Measurements from ENCODE around the gene TCF19. TPM values are rescaled to one million over a fixed set of nuclear protein-coding genes. Genes with fewer than 3 reads are reported as not detected.
"Not testable (repeated sequence)": the region's sequence is repeated elsewhere in the genome, so short reads cannot be mapped to it uniquely, and the experiment has no call there.

Gene TCF19
- total RNA-seq, 2 experiments from 2014 or later: 86.3 to 86.7 TPM

DNA sequence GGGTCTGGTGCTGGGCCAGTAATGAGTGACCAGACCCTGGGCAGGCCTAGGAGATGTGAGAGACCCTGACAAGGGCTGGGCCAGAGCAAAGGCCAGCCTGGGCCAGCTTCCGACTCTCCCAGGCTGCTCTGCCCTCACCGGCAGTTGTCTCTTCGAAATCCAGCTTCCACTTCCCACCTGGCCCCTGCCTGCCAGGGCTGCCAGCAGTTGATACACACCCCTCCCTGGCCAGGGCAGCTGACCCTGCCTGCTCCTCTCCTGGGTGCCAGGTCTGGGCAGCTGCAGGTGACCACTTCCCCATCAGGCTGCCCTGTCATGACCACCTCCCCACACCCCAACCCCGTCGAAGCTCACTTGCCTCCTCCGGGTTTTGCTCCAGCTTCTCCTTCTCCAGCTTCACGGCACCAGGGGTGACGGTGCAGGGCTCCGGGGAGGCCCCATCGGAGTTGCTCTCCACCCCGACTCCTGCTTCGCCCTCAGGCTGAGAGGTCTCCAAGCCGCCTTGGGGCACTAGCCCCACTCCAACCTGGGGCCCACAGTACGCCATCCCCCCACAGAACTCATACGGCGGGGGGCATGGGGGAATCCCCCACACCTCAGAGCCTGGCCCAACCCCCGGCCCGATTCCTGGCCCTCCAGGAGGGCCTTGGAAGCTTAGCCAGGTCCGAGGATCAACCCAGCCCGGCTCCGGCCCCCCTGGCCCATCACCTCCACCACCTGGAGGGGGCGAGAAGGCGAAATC, 11.6 kb downstream of the TCF19 start:
- H3K36me3 Mint-ChIP-seq (ENCODE audit: low read depth); DNase-seq; H3K27ac Mint-ChIP-seq; POLR2A ChIA-PET; H3K4me1 Mint-ChIP-seq; H3K4me3 Mint-ChIP-seq; H3K9me3 Mint-ChIP-seq; H3K27me3 Mint-ChIP-seq: not testable (repeated sequence)
- CTCF ChIA-PET: interaction anchor here (1.0 to 1.1 kb wide), 2 partner anchors 27 to 197 kb away, joined by 3 read pairs; no protein-coding TSS in a partner anchor

GRCh38 chr6:31170600-31170881, 12.2 kb downstream of the TCF19 start, which contains the start of gene POU5F1:
Gene POU5F1, minus strand, starts transcription at chr6:31170682. Its CDS starts 62 bp downstream, at chr6:31170620.
- H3K4me1 Mint-ChIP-seq: no peaks in the 10 kb centered on the region
- no peaks in the 10 kb centered on the region for H3K27me3 Mint-ChIP-seq
- DNase-seq: no peak
- ChIA-PET CTCF (no interaction called here), POLR2A (no interaction called here)
- H3K4me3 Mint-ChIP-seq: no peak within 1 kb of the TSS
- H3K27ac Mint-ChIP-seq: no peak within 1 kb of the TSS
- no peaks in the 10 kb centered on the region for H3K9me3 Mint-ChIP-seq
- H3K36me3 Mint-ChIP-seq (ENCODE audit: low read depth): no peaks in the 10 kb centered on the region

DNA sequence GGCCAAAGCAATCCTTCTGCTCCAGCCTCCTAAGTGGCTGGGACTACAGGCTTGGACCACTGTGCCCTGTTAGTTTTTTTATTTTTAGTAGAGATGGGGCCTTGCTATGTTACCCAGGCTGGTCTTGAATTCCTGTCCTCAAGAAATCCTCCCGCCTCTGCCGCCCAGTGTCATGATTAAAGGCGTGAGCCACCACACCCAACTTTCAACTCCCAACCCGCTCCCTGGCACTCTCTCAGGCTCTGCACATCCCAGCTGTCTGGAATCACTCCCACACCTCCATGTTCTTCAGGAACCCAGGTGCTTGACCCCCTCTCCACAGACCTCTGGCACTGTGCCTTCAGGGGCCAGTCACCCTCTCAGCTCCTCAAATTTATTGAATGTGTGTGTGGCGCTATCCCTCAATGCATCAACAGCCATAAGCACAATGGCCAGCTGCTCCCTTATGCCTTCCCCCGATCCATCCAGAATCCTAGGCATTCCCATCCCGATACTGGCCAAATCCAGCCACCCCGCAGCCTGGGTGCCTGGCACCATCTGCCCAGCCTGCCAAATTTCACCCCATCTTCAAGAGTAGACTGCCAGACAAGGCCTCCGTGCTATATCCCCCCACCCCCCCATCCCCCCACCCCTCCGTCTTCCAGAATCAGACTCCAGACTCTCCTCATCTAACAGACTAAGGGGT, 12.7 kb downstream of the TCF19 start:
- ChIA-PET CTCF (interaction anchor here (1.1 kb wide), 1 partner anchor 15 kb away, joined by 3 read pairs; no protein-coding TSS in a partner anchor), POLR2A (no interaction called here)
- Mint-ChIP-seq H3K27ac (no peak overlapping the region), H3K4me1 (peaks cover 5% of the 10 kb centered on the region), H3K36me3 (ENCODE audit: low read depth) (no peaks in the 10 kb centered on the region), H3K4me3 (no peak overlapping the region), H3K27me3 (no peaks in the 10 kb centered on the region), H3K9me3 (no peaks in the 10 kb centered on the region)
- no peak for DNase-seq

- no peaks in the 10 kb centered on the region for H3K9me3 Mint-ChIP-seq
- no peak overlapping the region for H3K27ac Mint-ChIP-seq
- POLR2A ChIA-PET: no interaction called here
Observed at GRCh38 chr6:31171931-31172905, 13.8 kb downstream of the TCF19 start.

DNA sequence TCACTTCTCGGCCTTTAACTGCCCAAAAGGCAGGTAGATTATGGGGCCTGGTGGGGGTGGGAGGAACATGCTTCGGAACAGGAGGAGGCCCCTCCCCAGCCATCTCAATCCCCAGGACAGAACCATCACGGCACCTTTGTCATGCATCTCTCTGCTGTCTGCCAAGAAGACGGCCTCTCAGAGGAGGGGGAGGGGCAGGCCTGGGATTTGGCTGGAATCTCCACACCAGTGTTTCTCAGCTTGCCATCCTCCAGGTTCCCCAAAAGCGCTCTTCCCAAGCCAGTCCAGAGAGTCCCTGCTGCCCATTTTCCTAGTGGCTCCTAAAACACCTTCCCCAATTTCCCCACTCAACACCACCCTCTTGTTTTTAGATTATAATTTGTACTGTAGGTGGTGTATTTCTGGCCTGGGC, 14.6 kb downstream of the TCF19 start:
- POLR2A ChIA-PET: no interaction called here
- Mint-ChIP-seq H3K9me3 (no peaks in the 10 kb centered on the region), H3K4me3 (no peak overlapping the region), H3K27me3 (no peaks in the 10 kb centered on the region), H3K4me1 (peaks cover 6% of the 10 kb centered on the region), H3K36me3 (ENCODE audit: low read depth) (no peaks in the 10 kb centered on the region), H3K27ac (no peak overlapping the region)
- DNase-seq: no peak
- CTCF ChIA-PET: interaction anchor here (0.8 to 1.1 kb wide), 2 partner anchors 24 to 194 kb away, joined by 3 read pairs; no protein-coding TSS in a partner anchor

More at GRCh38 chr6:31171931-31172905, 13.8 kb downstream of the TCF19 start:
- no peak for DNase-seq
- CTCF ChIA-PET: interaction anchor here (0.8 to 1.1 kb wide), 3 partner anchors 16 to 194 kb away, joined by 3 read pairs; no protein-coding TSS in a partner anchor
- peaks cover 6% of the 10 kb centered on the region for H3K4me1 Mint-ChIP-seq
- no peaks in the 10 kb centered on the region for H3K36me3 Mint-ChIP-seq (ENCODE audit: low read depth)
- H3K4me3 Mint-ChIP-seq: no peak overlapping the region
- H3K27me3 Mint-ChIP-seq: no peaks in the 10 kb centered on the region

DNA sequence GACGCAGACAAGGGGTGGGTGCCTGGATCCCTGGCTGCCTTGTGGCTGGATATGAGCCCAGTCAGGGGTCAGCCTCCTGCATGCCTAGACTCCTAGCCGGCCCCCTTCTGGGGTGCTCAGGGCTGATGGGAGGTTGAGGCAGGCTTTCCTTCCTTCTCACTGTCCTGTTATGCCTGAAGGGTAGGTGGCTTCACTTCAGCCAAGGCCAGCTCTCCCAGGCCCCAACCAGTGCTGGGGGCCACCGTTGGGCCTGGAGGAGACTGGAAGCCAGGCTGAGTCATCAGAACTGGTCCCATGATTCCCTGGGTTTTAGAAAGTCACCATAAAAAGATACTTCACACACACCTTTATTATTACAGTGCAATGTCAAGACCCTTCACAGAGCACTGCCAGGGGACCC, 15.0 kb downstream of the TCF19 start:
- Mint-ChIP-seq H3K36me3 (ENCODE audit: low read depth) (no peaks in the 10 kb centered on the region), H3K4me1 (peaks cover 10% of the 10 kb centered on the region), H3K27me3 (no peaks in the 10 kb centered on the region), H3K27ac (no peak overlapping the region), H3K9me3 (no peaks in the 10 kb centered on the region), H3K4me3 (no peak overlapping the region)
- no peak for DNase-seq
- CTCF ChIA-PET: interaction anchor here (1.0 kb wide), 1 partner anchor 284 kb away, joined by 3 read pairs; no protein-coding TSS in a partner anchor
- POLR2A ChIA-PET: no interaction called here

DNA sequence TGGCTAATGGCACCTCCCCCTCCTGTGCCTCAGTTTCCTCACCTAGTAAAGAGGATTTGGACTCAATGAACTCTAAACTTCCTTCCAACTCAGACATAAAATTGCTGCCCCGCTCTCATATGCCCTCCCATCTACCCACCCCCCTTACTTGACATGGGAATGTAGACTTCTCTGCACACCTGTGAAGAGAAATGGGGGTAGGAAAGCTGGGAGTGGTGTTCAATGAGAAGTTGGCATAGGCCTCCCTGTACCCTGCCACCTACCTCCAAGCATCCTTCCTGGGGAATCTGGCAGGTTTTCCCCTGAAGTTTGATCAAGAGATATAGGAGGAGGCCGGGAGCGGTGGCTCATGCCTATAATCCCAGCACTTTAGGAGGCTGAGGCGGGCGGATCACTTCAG, 16.0 kb downstream of the TCF19 start:
- no peak for DNase-seq
- CTCF ChIA-PET: interaction anchor here (1.0 to 1.7 kb wide), 2 partner anchors 95 to 283 kb away, joined by 3 to 4 read pairs; no protein-coding TSS in a partner anchor
- POLR2A ChIA-PET: no interaction called here

DNA sequence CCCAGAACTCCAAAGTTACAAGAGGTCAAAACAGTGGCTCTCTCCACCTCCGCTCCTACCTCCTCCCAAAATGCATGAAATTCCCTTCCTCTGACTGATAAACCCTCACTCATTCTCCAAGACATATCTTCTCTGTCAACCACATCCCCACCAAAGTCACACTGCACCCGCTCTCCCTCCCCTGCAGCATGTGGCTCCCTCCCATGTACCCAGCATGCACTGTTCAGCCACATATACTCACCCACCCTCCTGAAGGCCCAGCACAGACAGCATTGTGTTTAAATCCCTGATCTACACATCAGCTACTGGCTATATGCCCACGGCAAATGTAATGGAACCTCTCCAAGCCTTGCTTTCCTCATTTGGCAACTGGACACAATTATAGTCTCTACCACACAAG, 17.6 kb downstream of the TCF19 start:
- H3K4me1 Mint-ChIP-seq: peaks cover 30% of the 10 kb centered on the region
- no peak for DNase-seq
- ChIA-PET CTCF (interaction anchor here (1.7 kb wide), 1 partner anchor 96 kb away, joined by 4 read pairs; no protein-coding TSS in a partner anchor), POLR2A (no interaction called here)
- no peaks in the 10 kb centered on the region for H3K9me3 Mint-ChIP-seq
- H3K27me3 Mint-ChIP-seq: no peaks in the 10 kb centered on the region
- H3K27ac Mint-ChIP-seq: no peak overlapping the region
- H3K4me3 Mint-ChIP-seq: no peak overlapping the region
- no peaks in the 10 kb centered on the region for H3K36me3 Mint-ChIP-seq (ENCODE audit: low read depth)

More for the DNA sequence above, 16.0 kb downstream of the TCF19 start:
- peaks cover 20% of the 10 kb centered on the region for H3K4me1 Mint-ChIP-seq
- no peak overlapping the region for H3K27ac Mint-ChIP-seq
- no peaks in the 10 kb centered on the region for H3K27me3 Mint-ChIP-seq
- no peaks in the 10 kb centered on the region for H3K9me3 Mint-ChIP-seq
- no peaks in the 10 kb centered on the region for H3K36me3 Mint-ChIP-seq (ENCODE audit: low read depth)
- H3K4me3 Mint-ChIP-seq: no peak overlapping the region

GRCh38 chr6:31178143-31179041, 20.0 kb downstream of the TCF19 start:
- peak overlapping the region; percentile 16 for H3K27ac Mint-ChIP-seq
- CTCF ChIA-PET: interaction anchor here (0.8 to 1.6 kb wide), 2 partner anchors 19 to 285 kb away, joined by 3 read pairs; no protein-coding TSS in a partner anchor

GRCh38 chr6:31179042-31179386, 20.6 kb downstream of the TCF19 start:
- DNase-seq: no peak
- Mint-ChIP-seq H3K27me3 (no peaks in the 10 kb centered on the region), H3K4me1 (peaks cover 30% of the 10 kb centered on the region), H3K27ac (peak overlapping the region; percentile 16), H3K9me3 (no peaks in the 10 kb centered on the region), H3K36me3 (ENCODE audit: low read depth) (no peaks in the 10 kb centered on the region), H3K4me3 (no peak overlapping the region)
- ChIA-PET CTCF (interaction anchor here (1.2 kb wide), 1 partner anchor 50 kb away, joined by 4 read pairs; no protein-coding TSS in a partner anchor), POLR2A (no interaction called here)

More at GRCh38 chr6:31178143-31179041, 20.0 kb downstream of the TCF19 start:
- Mint-ChIP-seq H3K36me3 (ENCODE audit: low read depth) (no peaks in the 10 kb centered on the region), H3K4me1 (peaks cover 30% of the 10 kb centered on the region), H3K9me3 (no peaks in the 10 kb centered on the region), H3K27me3 (no peaks in the 10 kb centered on the region), H3K4me3 (no peak overlapping the region)
- no peak for DNase-seq
- POLR2A ChIA-PET: no interaction called here

- H3K9me3 Mint-ChIP-seq: no peaks in the 10 kb centered on the region
- ChIA-PET POLR2A (no interaction called here), CTCF (interaction anchor here (0.5 to 1.2 kb wide), 2 partner anchors 12 to 51 kb away, joined by 3 to 4 read pairs; no protein-coding TSS in a partner anchor)
- DNase-seq: no peak
- H3K4me3 Mint-ChIP-seq: peak overlapping the region; percentile 84
- peak overlapping the region; percentile 90 for H3K27ac Mint-ChIP-seq
- no peaks in the 10 kb centered on the region for H3K36me3 Mint-ChIP-seq (ENCODE audit: low read depth)
- H3K27me3 Mint-ChIP-seq: no peaks in the 10 kb centered on the region
- H3K4me1 Mint-ChIP-seq: peaks cover 30% of the 10 kb centered on the region
Observed at GRCh38 chr6:31179896-31180295, 21.5 kb downstream of the TCF19 start.
